SU-DHL-6 (cell line): ENCODE data around the gene NLRP6.

Experiments
- CTCF ChIP-seq: fragments of 200-600 bp; sonication (generic); IDR thresholded peaks from one replicate; pipeline ENCODE4 v1.5.1; 2017; ENCODE audit warnings: antibody characterized with exemption, mild to moderate bottlenecking, low read length, moderate library complexity; ENCODE audit not compliant: insufficient read depth, poor library complexity, severe bottlenecking
- EZH2phosphoT487 ChIP-seq: fragments of 200-600 bp; sonication (generic), shearing (Covaris generic); conservative IDR thresholded peaks from 2 replicates; pipeline ENCODE4 v1.6.1; 2018; ENCODE audit warnings: mild to moderate bottlenecking, antibody characterized with exemption, low read length, moderate library complexity, mixed read lengths

GRCh38 chr11:326842-327580, 48.8 kb downstream of the NLRP6 start:
- no peak for TF ChIP-seq CTCF
- no peak for TF ChIP-seq EZH2phosphoT487
